Regular cardiac myocyte (primary cell): ENCODE results near the gene GTF2F1. TPM values are rescaled to one million over a fixed set of nuclear protein-coding genes. Genes with fewer than 3 reads are reported as not detected.

Experiments used
- total RNA-seq: library from RNA; depleted of rRNA; stranded (reverse); fragments of >200 nt; gene quantifications from 2 replicates; pipeline ENCODE4 v1.2.3, GENCODE V29; 2014

GTF2F1 gene, protein sequence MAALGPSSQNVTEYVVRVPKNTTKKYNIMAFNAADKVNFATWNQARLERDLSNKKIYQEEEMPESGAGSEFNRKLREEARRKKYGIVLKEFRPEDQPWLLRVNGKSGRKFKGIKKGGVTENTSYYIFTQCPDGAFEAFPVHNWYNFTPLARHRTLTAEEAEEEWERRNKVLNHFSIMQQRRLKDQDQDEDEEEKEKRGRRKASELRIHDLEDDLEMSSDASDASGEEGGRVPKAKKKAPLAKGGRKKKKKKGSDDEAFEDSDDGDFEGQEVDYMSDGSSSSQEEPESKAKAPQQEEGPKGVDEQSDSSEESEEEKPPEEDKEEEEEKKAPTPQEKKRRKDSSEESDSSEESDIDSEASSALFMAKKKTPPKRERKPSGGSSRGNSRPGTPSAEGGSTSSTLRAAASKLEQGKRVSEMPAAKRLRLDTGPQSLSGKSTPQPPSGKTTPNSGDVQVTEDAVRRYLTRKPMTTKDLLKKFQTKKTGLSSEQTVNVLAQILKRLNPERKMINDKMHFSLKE
- 38.3 and 63.6 TPM in 2 replicates for total RNA-seq

DNA sequence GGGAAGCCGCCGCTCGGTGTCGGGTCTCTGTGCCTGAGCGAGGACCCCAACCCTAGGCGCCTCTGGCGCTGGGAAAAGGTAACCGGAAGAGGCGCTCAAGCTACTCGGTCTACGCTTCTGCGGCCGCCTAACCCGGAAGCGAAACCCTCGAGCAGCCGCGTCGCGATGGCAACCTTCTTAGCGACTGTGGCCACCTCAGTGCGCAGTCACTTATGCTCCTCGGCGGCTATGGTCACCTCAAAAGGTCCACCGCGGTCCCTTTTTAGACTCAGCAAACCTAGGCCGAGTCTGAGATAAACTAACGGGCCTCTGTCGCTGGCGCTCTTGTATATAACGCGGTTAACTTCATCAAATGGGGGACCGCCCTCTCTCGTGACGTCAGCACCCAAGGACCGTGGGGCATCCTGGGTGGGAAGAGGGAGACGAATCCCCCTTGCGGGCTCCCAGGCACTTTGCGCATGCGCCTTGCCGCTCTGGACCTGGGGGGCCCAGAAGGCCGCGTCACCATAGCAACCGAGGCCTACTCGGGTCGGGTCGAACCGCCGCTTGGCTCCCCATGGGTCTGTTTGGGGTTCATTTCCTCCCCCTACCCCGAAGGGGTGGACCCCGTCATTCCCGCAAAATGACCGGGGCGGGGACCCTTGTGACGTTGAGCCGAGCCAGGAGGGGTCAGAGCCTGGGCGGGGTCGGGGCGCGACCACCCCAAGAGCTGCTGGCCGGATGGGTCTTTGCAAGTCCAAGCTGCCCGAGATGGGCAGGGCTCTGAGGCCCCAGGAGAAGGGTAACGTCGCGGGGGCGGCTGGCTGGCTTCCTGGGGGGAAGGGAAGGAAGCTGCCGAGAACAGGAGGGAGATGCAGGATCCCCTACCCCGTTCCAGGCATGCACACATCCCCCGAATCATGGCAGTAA lies at the start of gene GTF2F1:
Gene GTF2F1 (minus strand): TSS at position 91 of the 909 bp plus-strand sequence. CDS start 169 bp downstream, outside the sequence.

DNA sequence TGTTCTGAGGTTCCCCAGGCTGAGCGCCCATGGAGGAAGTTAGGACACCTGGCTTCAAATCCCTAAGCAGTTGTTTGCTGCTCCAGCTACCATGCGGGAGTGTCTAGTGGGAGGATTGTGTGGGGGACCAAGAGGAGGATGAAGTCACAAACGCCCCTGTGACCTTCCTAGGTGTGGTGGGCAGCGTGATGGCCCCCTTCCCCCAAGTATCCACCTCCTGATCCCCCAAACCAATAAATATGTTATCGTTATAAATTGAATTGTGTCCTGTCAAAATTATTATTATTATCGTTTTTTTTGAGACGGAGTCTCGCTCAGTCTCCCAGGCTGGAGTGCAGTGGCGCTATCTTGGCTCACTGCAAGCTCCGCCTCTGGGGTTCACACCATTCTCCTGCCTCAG lies 40.7 kb upstream of the GTF2F1 start, which contains the start of gene SLC25A41:
Gene SLC25A41 (minus strand): TSS at position 101 of the 400 bp plus-strand sequence. CDS start 70 bp downstream, at position 31.

DNA sequence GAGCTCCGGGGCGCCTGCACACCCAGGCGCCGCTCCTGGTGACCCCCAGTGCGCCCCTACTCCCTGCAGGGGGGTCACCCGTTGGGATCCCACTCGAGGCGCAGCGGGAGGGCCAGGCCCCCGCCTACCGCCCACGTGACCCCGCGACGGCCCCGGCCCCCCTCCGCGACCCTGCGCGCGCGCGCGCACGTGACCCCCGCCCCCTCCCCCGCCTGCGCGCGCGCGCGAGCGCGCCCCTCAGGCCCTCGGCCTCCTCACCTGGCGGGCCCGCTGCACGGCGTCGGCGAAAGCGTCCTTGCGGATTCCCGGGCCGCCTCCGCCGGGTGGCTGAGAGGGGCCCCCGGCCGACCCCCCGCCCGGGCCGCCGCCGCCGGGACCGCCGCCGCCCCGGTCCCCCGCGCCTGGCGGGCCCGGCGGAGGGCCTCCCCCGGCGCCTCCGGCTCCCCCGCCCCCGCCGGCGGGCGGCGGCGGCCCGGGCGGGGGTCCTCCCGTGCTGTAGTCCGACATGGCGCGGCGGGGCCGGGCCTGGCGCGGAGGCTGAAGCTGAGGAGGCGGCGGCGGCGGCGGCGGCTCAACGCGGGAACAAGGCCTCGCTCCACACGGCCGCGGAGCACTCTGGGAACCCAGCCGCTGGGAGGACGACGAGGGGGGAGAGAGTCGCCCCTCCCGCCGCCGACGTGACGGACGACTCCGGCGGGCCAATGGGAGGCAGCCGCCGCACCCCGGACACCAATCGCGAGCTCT lies 31.4 kb upstream of the GTF2F1 start, which contains the start of gene KHSRP:
Gene KHSRP (minus strand): TSS at position 617 of the 744 bp plus-strand sequence. CDS start 110 bp downstream, at position 507.

DNA sequence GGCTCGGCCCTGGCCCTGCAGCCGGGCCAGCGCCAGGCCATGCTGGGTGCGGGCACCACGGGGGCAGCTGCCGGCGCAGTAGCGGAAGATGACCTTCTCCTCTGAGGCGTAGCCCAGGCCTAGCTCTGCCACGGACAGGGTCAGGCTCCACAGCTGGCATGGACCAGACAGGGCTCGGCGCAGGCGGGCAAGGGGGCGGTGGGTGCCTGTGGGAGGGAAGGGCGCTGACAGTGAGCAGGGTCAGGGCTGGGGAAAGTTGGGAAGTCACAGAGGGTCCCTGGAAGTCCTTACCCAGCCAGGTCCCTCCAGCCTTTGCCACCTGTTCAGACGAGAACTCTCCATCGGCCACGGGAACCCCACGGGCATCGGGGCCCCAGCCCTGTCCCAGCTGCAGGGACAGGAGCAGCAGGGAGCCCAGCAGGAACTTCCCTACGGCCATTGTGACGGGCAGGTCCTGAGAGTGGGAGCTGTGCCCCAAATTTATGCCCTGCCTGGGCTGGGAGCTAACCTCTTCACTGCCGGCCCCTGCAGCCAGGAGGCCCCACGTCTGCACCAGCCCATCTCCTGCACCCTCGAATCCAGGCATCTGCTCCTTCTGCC lies 17.5 kb downstream of the GTF2F1 start, which contains the start of gene PSPN:
Gene PSPN (minus strand): TSS at position 523 of the 600 bp plus-strand sequence. CDS start 84 bp downstream, at position 439.

DNA sequence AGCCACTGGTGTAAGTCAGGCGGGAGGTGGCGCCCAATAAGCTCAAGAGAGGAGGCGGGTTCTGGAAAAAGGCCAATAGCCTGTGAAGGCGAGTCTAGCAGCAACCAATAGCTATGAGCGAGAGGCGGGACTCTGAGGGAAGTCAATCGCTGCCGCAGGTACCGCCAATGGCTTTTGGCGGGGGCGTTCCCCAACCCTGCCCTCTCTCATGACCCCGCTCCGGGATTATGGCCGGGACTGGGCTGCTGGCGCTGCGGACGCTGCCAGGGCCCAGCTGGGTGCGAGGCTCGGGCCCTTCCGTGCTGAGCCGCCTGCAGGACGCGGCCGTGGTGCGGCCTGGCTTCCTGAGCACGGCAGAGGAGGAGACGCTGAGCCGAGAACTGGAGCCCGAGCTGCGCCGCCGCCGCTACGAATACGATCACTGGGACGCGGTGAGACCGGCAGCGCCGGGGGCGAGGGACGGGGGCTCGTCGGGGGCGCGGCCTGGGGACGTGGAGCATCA lies 20.3 kb downstream of the GTF2F1 start, which contains the start of gene ALKBH7:
Gene ALKBH7 (plus strand): TSS at position 201 of the 502 bp plus-strand sequence. CDS start 27 bp downstream, at position 228.

DNA sequence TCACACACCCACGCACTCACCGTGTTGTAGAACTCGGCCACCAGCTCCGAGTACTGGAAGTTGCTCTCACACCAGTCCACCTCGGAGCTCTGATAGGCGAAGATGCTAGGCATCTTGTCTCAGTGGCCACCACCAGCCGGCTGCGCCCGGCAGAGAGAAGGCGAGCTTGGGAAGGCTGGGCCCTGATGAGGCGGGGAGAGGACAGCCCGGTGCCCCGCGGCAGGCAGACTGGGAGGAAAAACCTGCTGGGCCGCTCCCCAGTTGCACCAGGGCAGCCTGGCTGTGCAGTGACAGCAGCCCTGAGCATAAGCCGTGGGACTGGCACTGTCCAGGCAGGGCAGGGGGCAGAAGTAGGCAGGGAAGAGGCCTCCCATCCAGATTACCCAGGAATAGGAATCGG lies 59.5 kb downstream of the GTF2F1 start, which contains the start of gene ACER1:
Gene ACER1 (minus strand): TSS at position 174 of the 400 bp plus-strand sequence. CDS start 61 bp downstream, at position 113.

Other genes starting within 250 kb of the GTF2F1 start
- gene MLLT1, start 113.2 kb downstream of the GTF2F1 start, total RNA-seq, result 3.9 and 6.1 TPM in 2 replicates
- not detected in 2 replicates for gene ACER1, start 59.6 kb downstream of the GTF2F1 start, total RNA-seq
- 38.1 and 76.7 TPM in 2 replicates for gene CLPP, start 31.6 kb downstream of the GTF2F1 start, total RNA-seq
- 47.7 and 58.6 TPM in 2 replicates for gene ALKBH7, start 20.4 kb downstream of the GTF2F1 start, total RNA-seq
- 0.96 and 1.1 TPM in 2 replicates for gene PSPN, start 17.2 kb downstream of the GTF2F1 start, total RNA-seq
- gene KHSRP, start 31.6 kb upstream of the GTF2F1 start, total RNA-seq, result 54.7 and 131 TPM in 2 replicates
- gene SLC25A41, start 40.6 kb upstream of the GTF2F1 start, total RNA-seq, result not detected in 2 replicates
- 13.4 and 34.4 TPM in 2 replicates for gene SLC25A23, start 66.6 kb upstream of the GTF2F1 start, total RNA-seq
- 0.28 TPM in 1 of 2 replicates, not detected in the other for gene CRB3, start 71.1 kb upstream of the GTF2F1 start, total RNA-seq
- not detected in 2 replicates for gene DENND1C, start 88.6 kb upstream of the GTF2F1 start, total RNA-seq
- 1.1 TPM in 1 of 2 replicates, not detected in the other for gene TUBB4A, start 109.1 kb upstream of the GTF2F1 start, total RNA-seq
- gene TNFSF9, start 137.9 kb upstream of the GTF2F1 start, total RNA-seq, result 0.19 and 1.1 TPM in 2 replicates
- not detected in 2 replicates for gene CD70, start 198.0 kb upstream of the GTF2F1 start, total RNA-seq